SK-N-MC (cell line): ENCODE measurements around the gene GALM.
"Not testable (repeated sequence)": the region's sequence is repeated elsewhere in the genome, so short reads cannot be mapped to it uniquely, and the experiment has no call there.

ENCODE experiments used
- EZH2 ChIP-seq: fragments of 200-600 bp; sonication (generic); IDR thresholded peaks from one replicate; pipeline ENCODE4 v1.6.1; 2017; ENCODE audit warnings: antibody characterized with exemption
- FOXP2 ChIP-seq: optimal IDR thresholded peaks from 2 replicates; pipeline ENCODE3; 2011; ENCODE audit warnings: mild to moderate bottlenecking, moderate library complexity; ENCODE audit not compliant: insufficient read depth; ENCODE audit errors: extremely low read length, control extremely low read depth
- POLR2AphosphoS5 ChIP-seq: IDR thresholded peaks from 2 replicates; pipeline ENCODE4 v1.6.1; 2012; ENCODE audit warnings: mild to moderate bottlenecking, low read depth, low read length, borderline replicate concordance

DNA sequence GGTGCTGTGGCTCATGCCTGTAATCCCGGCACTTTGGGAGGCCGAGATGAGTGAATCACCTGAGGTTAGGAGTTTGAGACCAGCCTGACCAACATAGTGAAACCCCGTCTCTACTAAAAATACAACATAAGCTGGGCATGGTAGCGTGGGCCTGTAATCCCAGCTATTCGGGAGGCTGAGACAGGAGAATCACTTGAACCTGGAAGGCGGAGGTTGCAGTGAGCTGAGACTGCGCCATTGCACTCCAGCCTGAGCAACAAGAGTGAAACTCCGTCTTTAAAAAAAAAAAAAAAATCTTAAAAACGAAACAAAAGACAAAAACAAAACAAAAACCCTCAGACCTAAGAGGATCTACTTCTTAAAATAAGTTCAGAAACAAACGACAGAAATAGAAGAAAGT, 16.7 kb downstream of the GALM start:
- TF ChIP-seq EZH2, POLR2AphosphoS5, FOXP2: not testable (repeated sequence)
